Stimulated activated CD4-positive, alpha-beta T cell treated with anti-CD3 and anti-CD28 coated beads, TNF-alpha, amount 100 ng/mL, for 24 hours (primary cell): ENCODE data around the gene CCDC88B.
"Not testable (repeated sequence)": the region's sequence is repeated elsewhere in the genome, so short reads cannot be mapped to it uniquely, and the experiment has no call there.

ENCODE experiments used
- DNase-seq, 3 experiments: peaks; one replicate each; pipeline ENCODE4 v3.0.0-alpha.2; 2020; ENCODE audit warnings: low read depth in 3 of 3

Gene CCDC88B

GRCh38 chr11:64304316-64305072, 35.5 kb upstream of the CCDC88B start:
- DNase-seq, result peak; percentile 89 to 97 (median 90)

- DNase-seq, result peak; percentile 97 to 100 (median 100)
Observed at GRCh38 chr11:64305075-64305690, 34.8 kb upstream of the CCDC88B start, which contains the start of gene ESRRA. TSS of gene ESRRA (plus strand) at chr11:64305524. CDS start at chr11:64307180, 1,656 bp downstream.

GRCh38 chr11:64305691-64306562, 34.1 kb upstream of the CCDC88B start:
- peak; percentile 41 to 75 (median 41) for DNase-seq

DNA sequence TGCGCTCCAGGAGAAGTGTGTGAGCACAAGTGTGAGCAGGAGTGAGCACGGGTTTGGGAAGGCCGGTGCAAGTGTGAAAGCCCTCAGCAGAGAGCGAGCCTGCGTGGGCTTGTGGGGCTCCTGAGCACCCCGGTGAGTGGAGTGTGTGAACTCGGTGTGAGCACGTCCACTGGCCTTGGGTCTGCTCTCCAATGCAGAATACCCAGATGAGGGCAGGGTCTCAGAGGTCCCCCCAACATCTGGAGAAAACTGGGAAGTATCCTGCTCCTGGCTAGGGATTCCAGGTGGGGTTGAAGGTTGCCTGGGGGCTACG, 33.5 kb upstream of the CCDC88B start:
- no peak for DNase-seq

- no peak for DNase-seq
Observed at GRCh38 chr11:64306876-64307622, 33.0 kb upstream of the CCDC88B start.

DNA sequence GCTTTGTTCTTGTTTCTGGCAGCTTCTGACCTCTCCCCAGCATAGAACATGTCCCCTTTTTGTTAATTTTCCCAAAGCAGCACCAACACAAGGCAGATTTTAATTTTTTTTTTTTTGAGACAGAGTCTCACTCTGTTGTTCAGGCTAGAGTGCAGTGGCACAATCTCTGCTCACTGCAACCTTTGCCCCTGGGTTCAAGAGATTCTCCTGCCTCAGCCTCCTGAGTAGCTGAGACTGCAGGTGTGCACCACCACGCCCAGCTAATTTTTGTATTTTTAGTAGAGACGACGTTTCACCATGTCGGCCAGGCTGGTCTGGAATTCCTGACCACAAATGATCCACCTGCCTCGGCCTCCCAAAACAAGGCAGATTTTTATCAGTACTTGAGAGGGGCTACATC, 32.2 kb upstream of the CCDC88B start:
- DNase-seq, result not testable (repeated sequence)

DNA sequence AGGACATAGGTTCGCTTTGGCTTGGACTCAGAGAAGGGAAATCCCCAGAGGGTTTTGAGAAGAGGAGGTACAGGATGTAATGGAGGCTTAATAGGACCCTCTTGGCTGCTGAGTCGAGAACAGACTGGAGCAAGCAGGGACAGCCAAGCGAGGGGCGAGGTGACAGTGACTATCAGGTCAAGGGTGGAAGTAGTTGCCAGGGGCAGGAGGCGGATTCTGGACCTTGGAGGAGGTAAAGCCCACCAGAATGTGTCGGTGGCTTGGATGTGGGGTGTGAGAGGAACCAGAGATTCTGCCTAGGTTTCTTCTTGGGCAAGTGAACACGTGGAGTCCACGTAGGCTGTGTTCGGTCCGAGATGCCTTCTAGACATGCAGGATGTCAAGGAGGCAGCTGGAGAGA, 27.1 kb upstream of the CCDC88B start:
- DNase-seq, result no peak

DNA sequence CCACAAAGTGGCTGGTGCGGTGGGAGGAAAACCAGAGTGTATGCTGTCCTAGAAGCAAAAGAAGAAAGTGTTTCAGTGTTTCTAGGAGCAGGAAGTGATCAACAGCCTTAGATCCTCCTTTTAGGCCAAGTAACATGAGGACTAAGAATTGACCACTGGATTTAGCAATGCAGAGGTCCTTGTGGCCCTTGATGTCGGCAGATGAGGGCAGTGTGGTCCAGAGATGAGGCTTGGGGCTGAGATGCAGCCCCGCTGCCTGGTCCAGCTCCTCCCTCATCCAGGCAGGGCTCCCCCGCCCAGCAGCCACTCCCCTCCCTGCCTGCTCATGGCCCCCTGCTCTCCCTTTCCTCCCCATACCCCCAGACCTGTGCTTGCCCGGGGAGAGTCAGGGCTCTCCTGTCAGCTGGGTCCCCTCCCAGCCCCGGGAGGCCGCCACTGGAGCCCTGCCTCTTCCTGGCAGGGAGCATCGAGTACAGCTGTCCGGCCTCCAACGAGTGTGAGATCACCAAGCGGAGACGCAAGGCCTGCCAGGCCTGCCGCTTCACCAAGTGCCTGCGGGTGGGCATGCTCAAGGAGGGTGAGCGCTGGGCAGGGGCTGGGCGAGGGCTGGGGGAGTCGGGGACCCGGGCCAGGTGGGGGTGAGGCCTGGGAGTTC, 26.4 kb upstream of the CCDC88B start:
- no peak for DNase-seq

DNA sequence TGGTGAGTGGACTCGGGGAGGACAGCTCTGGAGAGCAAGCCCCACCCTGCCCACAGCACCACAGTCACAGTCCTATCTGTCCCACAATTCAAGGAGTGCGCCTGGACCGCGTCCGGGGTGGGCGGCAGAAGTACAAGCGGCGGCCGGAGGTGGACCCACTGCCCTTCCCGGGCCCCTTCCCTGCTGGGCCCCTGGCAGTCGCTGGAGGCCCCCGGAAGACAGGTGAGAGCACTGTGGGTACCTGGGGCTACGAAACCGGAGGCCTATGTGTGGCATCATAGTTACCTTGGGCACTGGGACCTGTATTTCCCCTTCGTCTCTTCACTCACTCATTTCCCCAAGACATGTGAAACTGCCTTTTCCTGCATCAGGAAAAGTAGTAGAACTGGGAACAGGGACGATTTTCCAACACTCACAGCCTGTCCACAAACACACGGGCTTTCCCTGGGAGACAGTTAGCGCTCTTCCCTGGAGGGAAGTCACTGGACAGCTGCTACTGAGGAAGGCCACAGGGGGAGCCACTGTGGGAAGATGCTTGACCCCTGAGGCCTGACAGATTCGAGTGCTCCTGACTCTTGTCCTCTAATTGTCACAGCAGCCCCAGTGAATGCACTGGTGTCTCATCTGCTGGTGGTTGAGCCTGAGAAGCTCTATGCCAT, 25.7 kb upstream of the CCDC88B start:
- no peak for DNase-seq

GRCh38 chr11:64314805-64315561, 25.0 kb upstream of the CCDC88B start:
- DNase-seq, result no peak

- DNase-seq, result not testable (repeated sequence)
Observed at GRCh38 chr11:64315667-64316526, 24.1 kb upstream of the CCDC88B start.

GRCh38 chr11:64316672-64317324, 23.2 kb upstream of the CCDC88B start:
- no peak for DNase-seq

GRCh38 chr11:64317325-64317960, 22.6 kb upstream of the CCDC88B start, which contains the start of gene TRMT112:
TSS of gene TRMT112 (minus strand) at chr11:64317559. CDS start at chr11:64317526, 33 bp downstream.
- DNase-seq, result peak; percentile 93 to 97 (median 96)

DNA sequence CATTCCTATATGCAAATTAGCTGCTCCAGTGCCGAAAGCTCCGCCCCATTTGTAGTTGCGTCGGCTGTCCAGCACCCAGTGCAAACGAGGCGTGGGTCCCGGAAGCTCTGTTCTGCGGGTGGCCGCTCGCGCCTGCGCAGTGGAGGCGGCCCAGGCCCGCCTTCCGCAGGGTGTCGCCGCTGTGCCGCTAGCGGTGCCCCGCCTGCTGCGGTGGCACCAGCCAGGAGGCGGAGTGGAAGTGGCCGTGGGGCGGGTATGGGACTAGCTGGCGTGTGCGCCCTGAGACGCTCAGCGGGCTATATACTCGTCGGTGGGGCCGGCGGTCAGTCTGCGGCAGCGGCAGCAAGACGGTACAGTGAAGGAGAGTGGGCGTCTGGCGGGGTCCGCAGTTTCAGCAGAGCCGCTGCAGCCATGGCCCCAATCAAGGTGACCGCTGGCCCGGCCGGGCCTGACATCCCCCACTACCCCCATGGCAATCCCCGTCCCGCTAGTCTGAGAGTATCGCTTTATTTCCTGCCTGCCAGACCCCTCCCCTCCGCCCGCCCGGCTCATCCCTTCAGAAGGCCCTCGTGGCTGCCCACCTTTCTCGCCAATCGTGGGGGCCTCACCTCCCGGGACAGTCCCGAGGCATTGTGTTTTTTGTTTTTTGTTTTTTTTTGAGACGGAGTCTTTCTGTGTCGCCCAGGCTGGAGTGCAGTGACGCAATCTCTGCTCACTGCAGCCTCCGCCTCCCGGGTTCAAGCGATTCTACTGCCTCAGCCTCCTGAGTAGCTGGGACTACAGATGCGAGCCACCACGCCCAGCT, 21.8 kb upstream of the CCDC88B start, which contains the start of gene PRDX5:
Gene PRDX5 (plus strand): TSS at position 161 of the 805 bp plus-strand sequence. CDS start 95 bp downstream, at position 256.
- peak; percentile 80 to 94 (median 88) for DNase-seq

DNA sequence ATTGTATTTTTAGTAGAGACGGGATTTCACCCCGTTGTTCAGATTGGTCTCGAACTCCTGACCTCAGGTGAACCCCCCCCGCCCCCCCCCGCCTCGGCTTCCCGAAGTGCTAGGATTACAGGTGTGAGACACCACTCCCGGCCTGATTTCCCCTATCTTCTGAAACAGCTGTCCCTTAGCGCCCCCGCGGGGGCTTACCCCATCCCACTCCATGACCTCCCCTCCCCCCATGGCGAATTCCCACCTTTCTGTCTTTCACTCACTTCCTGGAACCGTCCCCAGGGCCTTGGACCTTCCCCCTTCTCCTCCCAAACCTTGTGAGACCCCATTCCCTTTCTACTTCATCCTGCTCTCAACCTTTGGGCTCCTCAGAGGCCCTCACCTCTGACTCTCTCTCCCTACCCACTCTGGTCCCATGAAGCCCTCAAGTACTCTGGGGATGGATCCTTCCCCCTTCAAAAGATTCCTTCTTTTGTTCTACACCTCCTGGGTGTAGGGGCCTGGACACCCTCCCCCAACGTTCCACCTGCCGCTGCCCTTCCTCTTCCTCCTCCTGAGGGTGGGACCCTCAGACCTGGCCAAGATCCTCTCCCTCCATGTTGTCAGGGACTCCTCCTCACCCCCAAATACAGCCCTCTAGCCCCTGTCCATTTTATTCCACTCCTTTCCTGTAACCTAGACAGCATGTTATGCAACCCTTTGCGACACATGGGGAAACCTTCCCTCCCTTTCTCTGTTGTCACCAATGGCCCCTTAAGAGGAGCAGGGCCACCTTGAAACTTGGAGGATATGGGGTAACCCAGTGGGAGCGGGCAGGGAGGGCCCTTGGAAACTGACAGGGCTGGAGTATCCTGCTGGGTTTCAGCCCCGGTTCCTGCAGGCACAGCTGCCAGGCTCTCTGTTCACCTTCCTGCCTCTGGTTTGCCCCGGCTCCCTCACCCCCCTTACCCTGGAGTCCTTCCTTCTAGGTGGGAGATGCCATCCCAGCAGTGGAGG, 20.9 kb upstream of the CCDC88B start:
- DNase-seq, result no peak
